GM23338 (cell line): Measurements from ENCODE around the gene PDE4B. TPM values are rescaled to one million over a fixed set of nuclear protein-coding genes. Genes with fewer than 3 reads are reported as not detected.

Experiments
- ATAC-seq: fragments of 200-7000 bp; cut with Tn5 transposase; 3 replicates; pipeline ENCODE4 v1.9.1; 2020
- DNase-seq: peaks from one replicate; pipeline ENCODE4 v3.0.0-alpha.2; 2015; ENCODE audit warnings: low spot score
- H2AFZ ChIP-seq: fragments of 200-600 bp; sonication (generic); 2 replicates; pipeline ENCODE4 v1.8.0; 2016; ENCODE audit warnings: antibody characterized with exemption, mild to moderate bottlenecking, moderate library complexity
- H3F3A ChIP-seq: fragments of 200-600 bp; sonication (generic); replicated peaks from 2 replicates; pipeline ENCODE4 v1.8.0; 2017; ENCODE audit warnings: antibody characterized with exemption, mixed run types, low read depth
- H3K27ac ChIP-seq: fragments of 200-600 bp; sonication (generic); 2 replicates; pipeline ENCODE4 v1.6.1; 2016; ENCODE audit warnings: low read depth
- H3K27me3 ChIP-seq: fragments of 200-600 bp; sonication (generic); 2 replicates; pipeline ENCODE4 v1.8.0; 2016; ENCODE audit warnings: mild to moderate bottlenecking, mixed run types, moderate library complexity; ENCODE audit not compliant: insufficient read depth
- H3K36me3 ChIP-seq: fragments of 200-600 bp; sonication (generic); 2 replicates; pipeline ENCODE4 v1.8.0; 2016; ENCODE audit warnings: mild to moderate bottlenecking; ENCODE audit not compliant: insufficient read depth
- H3K4me1 ChIP-seq: fragments of 200-600 bp; sonication (generic); 2 replicates; pipeline ENCODE4 v1.8.0; 2016; ENCODE audit warnings: mild to moderate bottlenecking, moderate library complexity; ENCODE audit not compliant: insufficient read depth
- H3K4me2 ChIP-seq: fragments of 200-600 bp; sonication (generic); 2 replicates; pipeline ENCODE4 v1.7.1; 2017; ENCODE audit warnings: mixed run types
- H3K4me3 ChIP-seq: fragments of 200-600 bp; sonication (generic); 2 replicates; pipeline ENCODE4 v1.6.1; 2016; ENCODE audit warnings: mixed run types
- H3K79me2 ChIP-seq: fragments of 200-600 bp; sonication (generic); replicated peaks from 2 replicates; pipeline ENCODE4 v1.8.0; 2017; ENCODE audit warnings: mild to moderate bottlenecking; ENCODE audit not compliant: insufficient read depth
- H3K9me2 ChIP-seq: fragments of 200-600 bp; sonication (generic); 2 replicates; pipeline ENCODE4 v1.8.0; 2017; ENCODE audit not compliant: insufficient read depth
- H4K20me1 ChIP-seq: fragments of 200-600 bp; sonication (generic); replicated peaks from 2 replicates; pipeline ENCODE4 v1.8.0; 2017; ENCODE audit warnings: mild to moderate bottlenecking; ENCODE audit not compliant: insufficient read depth
- H3K27ac Mint-ChIP-seq: 2 replicates; pipeline ENCODE4 v1.8.0; 2020; ENCODE audit warnings: inconsistent platforms, mild to moderate bottlenecking, moderate library complexity, mixed read lengths
- H3K27me3 Mint-ChIP-seq: 3 replicates; pipeline ENCODE4 v1.8.0; 2022; ENCODE audit warnings: low read depth, mild to moderate bottlenecking, moderate library complexity, mixed read lengths, inconsistent platforms; ENCODE audit not compliant: insufficient read depth, poor library complexity
- H3K36me3 Mint-ChIP-seq: 3 replicates; pipeline ENCODE4 v1.8.0; 2021; ENCODE audit warnings: low read depth, mild to moderate bottlenecking, inconsistent platforms, moderate library complexity, mixed read lengths
- H3K4me1 Mint-ChIP-seq: 3 replicates; pipeline ENCODE4 v1.8.0; 2020; ENCODE audit warnings: mild to moderate bottlenecking, inconsistent platforms, mixed read lengths
- H3K4me3 Mint-ChIP-seq: 3 replicates; pipeline ENCODE4 v1.8.0; 2021; ENCODE audit warnings: moderate library complexity, mild to moderate bottlenecking, inconsistent platforms, mixed read lengths
- H3K9me3 Mint-ChIP-seq: 3 replicates; pipeline ENCODE4 v1.8.0; 2020; ENCODE audit warnings: moderate library complexity, mild to moderate bottlenecking, inconsistent platforms, mixed read lengths
- EZH2 ChIP-seq: fragments of 200-600 bp; sonication (generic); IDR thresholded peaks from one replicate; pipeline ENCODE4 v1.8.0; 2017; ENCODE audit warnings: antibody characterized with exemption, mild to moderate bottlenecking, low read depth; ENCODE audit not compliant: unreplicated experiment
- EZH2phosphoT487 ChIP-seq: fragments of 200-600 bp; sonication (generic); IDR thresholded peaks from one replicate; pipeline ENCODE4 v1.8.1; 2018; ENCODE audit warnings: antibody characterized with exemption; ENCODE audit not compliant: unreplicated experiment
- JUNB ChIP-seq: IDR thresholded peaks from one replicate; pipeline ENCODE4 v1.6.1; 2016; ENCODE audit warnings: antibody characterized with exemption; ENCODE audit not compliant: unreplicated experiment
- NANOG ChIP-seq: IDR thresholded peaks from 2 replicates; pipeline ENCODE4 v1.6.1; 2016; ENCODE audit warnings: antibody characterized with exemption, borderline replicate concordance
- POLR2AphosphoS5 ChIP-seq: IDR thresholded peaks from 2 replicates; pipeline ENCODE4 v1.6.1; 2016; ENCODE audit warnings: antibody characterized with exemption, low read depth
- STAT1 ChIP-seq: IDR thresholded peaks from one replicate; pipeline ENCODE4 v1.6.1; 2016; ENCODE audit warnings: antibody characterized with exemption; ENCODE audit not compliant: unreplicated experiment
- ZNF114 ChIP-seq: fragments of 250-450 bp; sonication (Bioruptor Pico); IDR thresholded peaks from 2 replicates; pipeline ENCODE4 v1.5.0; 2020; ENCODE audit warnings: mild to moderate bottlenecking, moderate library complexity
- ZNF331 ChIP-seq: fragments of 250-450 bp; sonication (Bioruptor Pico); IDR thresholded peaks from 2 replicates; pipeline ENCODE4 v1.5.0; 2020; ENCODE audit warnings: low read depth, mild to moderate bottlenecking, moderate library complexity
- polyA plus RNA-seq: library from polyadenylated mRNA; unstranded; fragments of >200 nt; fragmentation: Nextera tagmentation; extraction: Ambion mirVana; gene quantifications from 2 replicates; pipeline ENCODE4 v1.2.1, GENCODE V29; 2016
- total RNA-seq: library from RNA; depleted of rRNA; stranded (reverse); fragments of >200 nt; shearing (Covaris generic); gene quantifications from 2 replicates; pipeline ENCODE4 v1.2.3, GENCODE V29; 2014
- TF ChIP-seq, protein P1 (sequence below): IDR thresholded peaks from 2 replicates; pipeline ENCODE4 v1.6.1; 2016; ENCODE audit warnings: antibody characterized with exemption
- TF ChIP-seq, protein P2 (sequence below): fragments of 250-450 bp; sonication (Bioruptor Pico); IDR thresholded peaks from 2 replicates; pipeline ENCODE4 v1.5.0; 2020; ENCODE audit warnings: mild to moderate bottlenecking, moderate library complexity

PDE4B gene
- total and polyA plus RNA-seq, 2 experiments from 2014 or later: 14.0 to 25.6 TPM

DNA sequence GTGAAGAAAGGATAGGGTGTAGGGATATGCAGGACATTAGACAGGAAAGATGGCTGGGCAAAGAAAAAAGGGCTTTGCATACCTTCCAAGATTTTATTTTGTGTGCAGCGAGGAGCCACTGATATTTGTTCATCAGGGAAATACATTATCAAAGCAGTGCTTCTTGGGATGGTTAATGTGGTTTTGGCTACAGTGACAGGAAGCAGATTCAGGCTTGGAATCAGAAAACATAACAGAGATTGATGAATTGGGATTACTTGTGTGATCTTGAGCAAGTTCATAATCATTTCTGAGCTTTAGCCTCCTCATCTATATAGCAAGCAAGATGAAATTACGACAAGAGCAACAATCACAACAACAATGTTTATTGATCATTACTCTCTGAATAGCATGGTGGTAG lies 492.1 kb downstream of the PDE4B start:
- no peaks in the 10 kb centered on the region for H3K27me3 ChIP-seq
- H3F3A ChIP-seq: no peaks in the 10 kb centered on the region
- ATAC-seq (no peak), DNase-seq (no peak)
- Mint-ChIP-seq H3K9me3 (no peaks in the 10 kb centered on the region), H3K27ac (no peak overlapping the region), H3K4me3 (no peak overlapping the region), H3K36me3 (no peaks in the 10 kb centered on the region), H3K27me3 (no peaks in the 10 kb centered on the region), H3K4me1 (no peaks in the 10 kb centered on the region)
- no peaks in the 10 kb centered on the region for H3K79me2 ChIP-seq
- H3K36me3 ChIP-seq: no peaks in the 10 kb centered on the region
- peaks cover 1% of the 10 kb centered on the region; the same call in 1 of the 2 replicates for H3K9me2 ChIP-seq
- H3K4me2 ChIP-seq: no peak overlapping the region
- H3K27ac ChIP-seq: no peak overlapping the region
- TF ChIP-seq NANOG (no peak), JUNB (no peak), ZNF331 (CRISPR knock-in tag) (no peak)
- no peak overlapping the region for H2AFZ ChIP-seq
- no peaks in the 10 kb centered on the region for H3K4me1 ChIP-seq
- H4K20me1 ChIP-seq: no peaks in the 10 kb centered on the region
- no peak overlapping the region for H3K4me3 ChIP-seq

DNA sequence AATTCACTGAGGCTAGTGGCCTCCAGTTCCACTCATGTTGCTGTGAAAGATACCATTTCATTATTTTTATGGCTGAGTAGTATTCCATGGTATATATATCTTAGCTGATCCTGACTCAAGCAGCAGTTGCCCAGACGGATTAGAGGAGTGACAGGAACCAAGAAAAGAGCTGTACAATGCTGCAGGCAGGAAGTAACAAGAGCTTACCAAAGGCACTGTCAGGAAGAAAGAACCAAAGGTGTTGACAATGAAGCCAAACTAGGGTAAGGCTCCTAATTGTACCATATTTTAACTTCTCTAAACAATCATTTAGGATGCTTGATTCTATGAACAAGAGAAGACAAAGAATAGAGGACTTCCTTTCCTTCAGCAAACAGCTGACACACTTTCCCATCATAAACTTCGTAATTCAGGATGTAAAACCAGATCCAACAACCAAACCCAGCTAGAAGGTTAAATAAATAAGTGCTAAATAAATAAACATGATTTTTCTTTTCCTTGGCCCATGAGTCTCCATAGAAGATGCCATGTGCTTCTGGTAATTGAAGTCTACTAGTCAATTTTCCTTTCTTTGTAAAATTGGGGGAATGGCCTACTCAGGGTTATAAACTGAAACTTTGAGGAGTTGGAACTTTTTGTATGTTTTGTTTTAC lies 493.0 kb downstream of the PDE4B start:
- Mint-ChIP-seq H3K4me3 (no peak overlapping the region), H3K4me1 (no peaks in the 10 kb centered on the region), H3K27me3 (no peaks in the 10 kb centered on the region), H3K27ac (no peak overlapping the region; the same call in 1 of the 2 replicates), H3K9me3 (no peaks in the 10 kb centered on the region), H3K36me3 (no peaks in the 10 kb centered on the region)
- Histone ChIP-seq H3K79me2 (no peaks in the 10 kb centered on the region), H3K4me1 (no peaks in the 10 kb centered on the region), H2AFZ (no peak overlapping the region; the same call in 1 of the 2 replicates), H3K27me3 (no peaks in the 10 kb centered on the region), H3K9me2 (peaks cover 4% of the 10 kb centered on the region; the same call in 1 of the 2 replicates), H3K27ac (no peak overlapping the region), H3K4me3 (no peak overlapping the region), H4K20me1 (no peaks in the 10 kb centered on the region), H3F3A (no peaks in the 10 kb centered on the region), H3K4me2 (no peak overlapping the region), H3K36me3 (no peaks in the 10 kb centered on the region)
- no peak for DNase-seq
- TF ChIP-seq POLR2AphosphoS5: no peak
- ATAC-seq: no peak

DNA sequence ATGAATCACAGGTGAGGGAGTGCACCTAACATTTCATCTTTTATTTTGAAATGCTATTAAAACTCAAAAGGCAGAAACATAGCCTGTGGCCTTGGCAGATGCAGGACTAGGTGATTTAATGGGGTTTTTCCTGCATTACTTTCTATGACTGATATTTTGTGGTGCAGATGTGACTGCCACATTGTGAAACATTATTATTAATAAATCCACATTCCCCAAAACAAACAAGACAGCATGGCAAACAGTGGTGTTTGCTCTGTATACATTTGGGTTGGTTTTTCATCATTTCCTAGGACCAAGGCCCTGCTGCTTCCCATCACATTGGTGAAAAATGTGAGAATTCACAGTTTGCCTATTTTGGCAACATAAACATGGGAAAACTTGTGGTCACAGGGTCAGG lies 493.6 kb downstream of the PDE4B start:
- ATAC-seq (no peak), DNase-seq (no peak)
- Histone ChIP-seq H2AFZ (no peak overlapping the region), H3K4me2 (no peak overlapping the region), H3K27me3 (no peaks in the 10 kb centered on the region), H3K4me3 (no peak overlapping the region), H3K79me2 (no peaks in the 10 kb centered on the region), H3K9me2 (peaks cover 4% of the 10 kb centered on the region; the same call in 1 of the 2 replicates), H3F3A (no peaks in the 10 kb centered on the region), H3K36me3 (no peaks in the 10 kb centered on the region), H3K27ac (no peak overlapping the region), H4K20me1 (no peaks in the 10 kb centered on the region), H3K4me1 (no peaks in the 10 kb centered on the region)
- no peaks in the 10 kb centered on the region for H3K27me3 Mint-ChIP-seq
- no peaks in the 10 kb centered on the region for H3K4me1 Mint-ChIP-seq
- H3K36me3 Mint-ChIP-seq: no peaks in the 10 kb centered on the region
- H3K27ac Mint-ChIP-seq: no peak overlapping the region
- no peaks in the 10 kb centered on the region for H3K9me3 Mint-ChIP-seq
- no peak overlapping the region for H3K4me3 Mint-ChIP-seq
- TF ChIP-seq POLR2AphosphoS5: no peak
- no peak for TF ChIP-seq JUNB
- no peak for TF ChIP-seq EZH2
- TF ChIP-seq STAT1: no peak
- no peak for TF ChIP-seq EZH2phosphoT487
- TF ChIP-seq, protein P1, sequence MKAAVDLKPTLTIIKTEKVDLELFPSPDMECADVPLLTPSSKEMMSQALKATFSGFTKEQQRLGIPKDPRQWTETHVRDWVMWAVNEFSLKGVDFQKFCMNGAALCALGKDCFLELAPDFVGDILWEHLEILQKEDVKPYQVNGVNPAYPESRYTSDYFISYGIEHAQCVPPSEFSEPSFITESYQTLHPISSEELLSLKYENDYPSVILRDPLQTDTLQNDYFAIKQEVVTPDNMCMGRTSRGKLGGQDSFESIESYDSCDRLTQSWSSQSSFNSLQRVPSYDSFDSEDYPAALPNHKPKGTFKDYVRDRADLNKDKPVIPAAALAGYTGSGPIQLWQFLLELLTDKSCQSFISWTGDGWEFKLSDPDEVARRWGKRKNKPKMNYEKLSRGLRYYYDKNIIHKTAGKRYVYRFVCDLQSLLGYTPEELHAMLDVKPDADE: no peak
- TF ChIP-seq, protein P2, sequence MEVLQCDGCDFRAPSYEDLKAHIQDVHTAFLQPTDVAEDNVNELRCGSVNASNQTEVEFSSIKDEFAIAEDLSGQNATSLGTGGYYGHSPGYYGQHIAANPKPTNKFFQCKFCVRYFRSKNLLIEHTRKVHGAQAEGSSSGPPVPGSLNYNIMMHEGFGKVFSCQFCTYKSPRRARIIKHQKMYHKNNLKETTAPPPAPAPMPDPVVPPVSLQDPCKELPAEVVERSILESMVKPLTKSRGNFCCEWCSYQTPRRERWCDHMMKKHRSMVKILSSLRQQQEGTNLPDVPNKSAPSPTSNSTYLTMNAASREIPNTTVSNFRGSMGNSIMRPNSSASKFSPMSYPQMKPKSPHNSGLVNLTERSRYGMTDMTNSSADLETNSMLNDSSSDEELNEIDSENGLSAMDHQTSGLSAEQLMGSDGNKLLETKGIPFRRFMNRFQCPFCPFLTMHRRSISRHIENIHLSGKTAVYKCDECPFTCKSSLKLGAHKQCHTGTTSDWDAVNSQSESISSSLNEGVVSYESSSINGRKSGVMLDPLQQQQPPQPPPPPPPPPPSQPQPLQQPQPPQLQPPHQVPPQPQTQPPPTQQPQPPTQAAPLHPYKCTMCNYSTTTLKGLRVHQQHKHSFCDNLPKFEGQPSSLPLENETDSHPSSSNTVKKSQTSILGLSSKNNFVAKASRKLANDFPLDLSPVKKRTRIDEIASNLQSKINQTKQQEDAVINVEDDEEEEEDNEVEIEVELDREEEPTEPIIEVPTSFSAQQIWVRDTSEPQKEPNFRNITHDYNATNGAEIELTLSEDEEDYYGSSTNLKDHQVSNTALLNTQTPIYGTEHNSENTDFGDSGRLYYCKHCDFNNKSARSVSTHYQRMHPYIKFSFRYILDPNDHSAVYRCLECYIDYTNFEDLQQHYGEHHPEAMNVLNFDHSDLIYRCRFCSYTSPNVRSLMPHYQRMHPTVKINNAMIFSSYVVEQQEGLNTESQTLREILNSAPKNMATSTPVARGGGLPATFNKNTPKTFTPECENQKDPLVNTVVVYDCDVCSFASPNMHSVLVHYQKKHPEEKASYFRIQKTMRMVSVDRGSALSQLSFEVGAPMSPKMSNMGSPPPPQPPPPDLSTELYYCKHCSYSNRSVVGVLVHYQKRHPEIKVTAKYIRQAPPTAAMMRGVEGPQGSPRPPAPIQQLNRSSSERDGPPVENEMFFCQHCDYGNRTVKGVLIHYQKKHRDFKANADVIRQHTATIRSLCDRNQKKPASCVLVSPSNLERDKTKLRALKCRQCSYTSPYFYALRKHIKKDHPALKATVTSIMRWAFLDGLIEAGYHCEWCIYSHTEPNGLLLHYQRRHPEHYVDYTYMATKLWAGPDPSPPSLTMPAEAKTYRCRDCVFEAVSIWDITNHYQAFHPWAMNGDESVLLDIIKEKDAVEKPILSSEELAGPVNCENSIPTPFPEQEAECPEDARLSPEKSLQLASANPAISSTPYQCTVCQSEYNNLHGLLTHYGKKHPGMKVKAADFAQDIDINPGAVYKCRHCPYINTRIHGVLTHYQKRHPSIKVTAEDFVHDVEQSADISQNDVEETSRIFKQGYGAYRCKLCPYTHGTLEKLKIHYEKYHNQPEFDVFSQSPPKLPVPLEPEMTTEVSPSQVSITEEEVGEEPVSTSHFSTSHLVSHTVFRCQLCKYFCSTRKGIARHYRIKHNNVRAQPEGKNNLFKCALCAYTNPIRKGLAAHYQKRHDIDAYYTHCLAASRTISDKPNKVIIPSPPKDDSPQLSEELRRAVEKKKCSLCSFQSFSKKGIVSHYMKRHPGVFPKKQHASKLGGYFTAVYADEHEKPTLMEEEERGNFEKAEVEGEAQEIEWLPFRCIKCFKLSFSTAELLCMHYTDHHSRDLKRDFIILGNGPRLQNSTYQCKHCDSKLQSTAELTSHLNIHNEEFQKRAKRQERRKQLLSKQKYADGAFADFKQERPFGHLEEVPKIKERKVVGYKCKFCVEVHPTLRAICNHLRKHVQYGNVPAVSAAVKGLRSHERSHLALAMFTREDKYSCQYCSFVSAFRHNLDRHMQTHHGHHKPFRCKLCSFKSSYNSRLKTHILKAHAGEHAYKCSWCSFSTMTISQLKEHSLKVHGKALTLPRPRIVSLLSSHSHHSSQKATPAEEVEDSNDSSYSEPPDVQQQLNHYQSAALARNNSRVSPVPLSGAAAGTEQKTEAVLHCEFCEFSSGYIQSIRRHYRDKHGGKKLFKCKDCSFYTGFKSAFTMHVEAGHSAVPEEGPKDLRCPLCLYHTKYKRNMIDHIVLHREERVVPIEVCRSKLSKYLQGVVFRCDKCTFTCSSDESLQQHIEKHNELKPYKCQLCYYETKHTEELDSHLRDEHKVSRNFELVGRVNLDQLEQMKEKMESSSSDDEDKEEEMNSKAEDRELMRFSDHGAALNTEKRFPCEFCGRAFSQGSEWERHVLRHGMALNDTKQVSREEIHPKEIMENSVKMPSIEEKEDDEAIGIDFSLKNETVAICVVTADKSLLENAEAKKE (CRISPR knock-in tag): no peak
- no peak for TF ChIP-seq ZNF114 (CRISPR knock-in tag)
- TF ChIP-seq NANOG: no peak
